AG04450 (cell line): Measurements from ENCODE around the gene TBX15. TPM values are rescaled to one million over a fixed set of nuclear protein-coding genes. Genes with fewer than 3 reads are reported as not detected.

Source experiments
- CTCF ChIA-PET: fragments of 300-600, 350-600 bp; formaldehyde crosslinking; extraction: SDS; loops from one replicate; lab custom pipeline; 2022; ENCODE audit warnings: antibody characterized with exemption, inconsistent platforms; lab: Charles Lee
- POLR2A ChIA-PET: fragments of 350-600 bp; formaldehyde crosslinking; extraction: SDS; loops from one replicate; lab custom pipeline; 2021; ENCODE audit warnings: antibody characterized with exemption, inconsistent platforms; lab: Yijun Ruan, JAX
- DNase-seq: peaks from one replicate; pipeline ENCODE4 v3.0.0-alpha.2; 2011; ENCODE audit warnings: low read depth, low spot score
- H3K27ac ChIP-seq: one replicate; pipeline ENCODE4 v1.5.1; 2012; ENCODE audit warnings: low read depth, low read length, control low read depth
- H3K27me3 ChIP-seq: one replicate; pipeline ENCODE4 v1.6.0; 2012; ENCODE audit warnings: low read length; ENCODE audit not compliant: control insufficient read depth, insufficient read depth
- H3K4me3 ChIP-seq: 2 replicates; pipeline ENCODE4 v1.5.1; 2011; ENCODE audit warnings: mild to moderate bottlenecking, low read depth, low read length, control low read depth
- H3K9me3 ChIP-seq: 2 replicates; pipeline ENCODE4 v1.5.1; 2012; ENCODE audit warnings: low read length; ENCODE audit not compliant: control insufficient read depth, insufficient read depth
- CTCF ChIP-seq: IDR thresholded peaks from 2 replicates; pipeline ENCODE4 v1.5.1; 2011; ENCODE audit warnings: low read depth, low read length, control low read depth, inconsistent platforms
- polyA plus RNA-seq: library from polyadenylated mRNA; depleted of rRNA; stranded (reverse); fragments of >200 nt; gene quantifications from 2 replicates; pipeline ENCODE4 v1.2.3, GENCODE V29; 2011; rRNA removed
- small RNA-seq: library from RNA; depleted of rRNA; stranded (forward); fragments of <200 nt; gene quantifications from one replicate; pipeline ENCODE3, GENCODE V24; 2012; ENCODE audit warnings: low read depth; ENCODE audit not compliant: insufficient read length

TBX15 gene
- polyA plus RNA-seq, 1 experiment = not detected

GRCh38 chr1:118859999-118860398 is 128.1 kb downstream of the TBX15 start:
- no peak for TF ChIP-seq CTCF
- POLR2A ChIA-PET = no interaction called here
- DNase-seq = no peak
- Histone ChIP-seq H3K27me3 (no peaks in the 10 kb centered on the region), H3K4me3 (no peak overlapping the region), H3K9me3 (no peaks in the 10 kb centered on the region), H3K27ac (no peak overlapping the region)
- CTCF ChIA-PET = no interaction called here

GRCh38 chr1:118846443-118846842 is 141.7 kb downstream of the TBX15 start:
- CTCF ChIA-PET = no interaction called here
- no peak overlapping the region for H3K27ac ChIP-seq
- no peak for TF ChIP-seq CTCF

DNA sequence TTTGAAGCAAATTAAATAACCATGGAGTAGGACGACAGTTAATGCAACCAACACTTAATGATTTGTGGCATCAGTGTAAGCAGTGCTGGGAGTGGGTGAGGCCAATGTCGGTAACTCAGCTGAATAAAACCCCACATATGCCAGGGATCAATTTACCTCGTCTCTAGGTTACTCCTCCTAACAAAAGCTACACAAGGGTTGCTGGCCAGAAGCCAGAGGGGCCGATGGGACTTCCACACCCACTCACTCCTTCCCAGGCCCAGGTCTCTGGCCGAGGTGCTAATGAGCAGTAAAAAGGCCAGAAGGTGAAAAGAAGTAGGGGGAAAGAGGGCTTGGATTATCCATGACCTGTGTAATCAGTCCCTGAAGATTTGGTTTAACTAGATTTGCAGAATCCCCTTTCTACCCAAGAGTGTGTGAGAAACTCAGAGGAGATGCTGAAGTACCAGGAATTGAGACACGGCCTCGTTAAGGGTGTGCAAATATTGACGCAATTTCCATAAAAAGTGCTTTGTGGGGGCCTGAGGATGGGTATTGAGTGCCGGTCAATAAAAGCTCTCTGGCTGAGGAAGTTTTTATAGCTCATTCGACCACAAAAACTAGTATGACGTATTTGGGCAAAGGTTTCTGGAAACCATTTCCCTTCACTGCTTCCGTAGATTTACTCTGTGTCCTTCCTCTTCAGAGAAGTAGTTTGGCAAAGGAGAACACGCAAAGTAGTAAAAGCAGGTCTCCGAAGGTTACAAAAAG is 145.5 kb downstream of the TBX15 start:
- Histone ChIP-seq H3K9me3 (no peaks in the 10 kb centered on the region; the same call in 1 of the 2 replicates), H3K27me3 (no peaks in the 10 kb centered on the region), H3K4me3 (no peak overlapping the region), H3K27ac (no peak overlapping the region)
- POLR2A ChIA-PET = no interaction called here
- CTCF ChIA-PET = no interaction called here
- TF ChIP-seq CTCF = no peak
- no peak for DNase-seq

More at GRCh38 chr1:118846443-118846842, 141.7 kb downstream of the TBX15 start:
- Histone ChIP-seq H3K27me3 (no peaks in the 10 kb centered on the region), H3K4me3 (no peak overlapping the region), H3K9me3 (peaks cover 5% of the 10 kb centered on the region; the same call in 1 of the 2 replicates)
- DNase-seq = no peak
- POLR2A ChIA-PET = no interaction called here

GRCh38 chr1:118841521-118841920 is 146.6 kb downstream of the TBX15 start:
- Histone ChIP-seq H3K27ac (no peak overlapping the region), H3K27me3 (no peaks in the 10 kb centered on the region), H3K9me3 (no peaks in the 10 kb centered on the region; the same call in 1 of the 2 replicates), H3K4me3 (no peak overlapping the region)
- TF ChIP-seq CTCF = no peak
- CTCF ChIA-PET = no interaction called here
- POLR2A ChIA-PET = no interaction called here
- DNase-seq = no peak

Small RNA genes within 50 kb of the gene (small RNA-seq; reads per million reads assigned to genes)
- not detected for gene AL139420.2

Other genes with a start within 250 kb of the TBX15 start
- gene WARS2, start 152.3 kb upstream of the TBX15 start, polyA plus RNA-seq = 12.4 and 12.6 TPM in 2 replicates